HG03378 (cell line): ENCODE results near the gene DERA.
"Not testable (repeated sequence)": the region's sequence is repeated elsewhere in the genome, so short reads cannot be mapped to it uniquely, and the experiment has no call there.

Experiments
- ATAC-seq: cut with Tn5 transposase; IDR thresholded peaks from one replicate; pipeline ENCODE4 v1.9.1; 2021; ENCODE audit warnings: mild to moderate bottlenecking, moderate library complexity; ENCODE audit not compliant: unreplicated experiment

DERA gene

DNA sequence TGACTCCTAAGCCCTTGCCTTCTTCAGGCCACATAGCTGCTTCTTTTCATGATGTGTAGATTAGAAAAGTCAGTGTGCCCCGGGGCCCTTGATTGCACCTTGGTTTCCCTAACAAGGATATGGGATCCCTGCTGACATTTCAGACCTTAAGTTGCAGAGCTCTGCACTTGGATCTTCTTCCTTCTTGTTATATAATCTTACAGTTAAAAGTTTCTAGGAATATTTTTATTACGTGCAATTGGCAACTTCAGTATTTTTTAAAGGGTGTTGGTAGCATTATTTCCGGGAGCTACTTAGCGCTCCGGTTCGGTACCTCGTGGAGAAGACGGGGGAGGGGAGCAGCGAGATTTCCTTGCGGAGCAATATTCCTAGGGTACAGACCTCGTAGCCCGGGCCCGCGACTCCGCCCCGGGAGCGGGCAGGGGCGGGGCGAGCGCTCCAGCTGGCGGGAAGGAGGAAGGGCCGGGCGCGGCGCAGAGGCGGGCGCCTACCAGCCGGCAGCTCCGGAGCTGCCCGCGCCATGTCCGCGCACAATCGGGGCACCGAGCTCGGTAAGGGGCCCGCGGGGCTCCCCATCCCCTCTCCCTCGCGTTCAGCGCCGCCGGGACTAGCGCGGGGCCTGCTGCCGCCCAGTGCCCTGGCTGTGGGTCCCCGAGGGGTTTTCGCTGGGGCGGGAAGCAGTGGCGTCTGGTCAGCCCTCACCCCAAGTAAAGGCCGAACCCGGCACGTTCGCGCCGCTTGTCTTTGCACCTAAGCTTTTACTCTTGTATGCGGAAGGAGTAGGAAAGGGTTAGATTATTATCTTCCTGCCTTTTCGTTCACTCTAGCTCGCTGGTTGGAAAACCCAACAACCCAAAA is at the start of gene DERA:
DERA (plus strand) TSS at position 469 of the 858 bp plus-strand sequence; CDS start at position 521, 52 bp downstream.
- ATAC-seq = peak; percentile 73

DNA sequence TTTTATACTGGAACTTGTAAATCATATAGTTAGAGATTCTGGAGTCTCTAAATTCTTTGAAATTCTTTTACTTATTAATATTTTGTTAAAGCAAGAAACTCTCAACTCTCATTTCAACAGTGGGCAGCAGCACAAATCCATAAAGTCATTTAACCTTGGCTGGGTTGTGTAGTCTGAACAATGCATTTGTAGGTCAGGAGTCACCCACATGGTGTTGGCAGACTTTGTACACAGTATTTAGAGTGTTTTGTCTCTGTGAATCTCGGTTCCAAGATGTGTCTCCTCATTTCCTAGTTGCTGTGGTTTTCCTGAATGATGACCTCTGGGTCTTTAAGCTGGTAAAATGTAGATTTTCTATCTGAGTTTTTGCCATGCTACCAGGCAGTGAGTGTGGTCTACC is 49.7 kb upstream of the DERA start:
- ATAC-seq = no peak

DNA sequence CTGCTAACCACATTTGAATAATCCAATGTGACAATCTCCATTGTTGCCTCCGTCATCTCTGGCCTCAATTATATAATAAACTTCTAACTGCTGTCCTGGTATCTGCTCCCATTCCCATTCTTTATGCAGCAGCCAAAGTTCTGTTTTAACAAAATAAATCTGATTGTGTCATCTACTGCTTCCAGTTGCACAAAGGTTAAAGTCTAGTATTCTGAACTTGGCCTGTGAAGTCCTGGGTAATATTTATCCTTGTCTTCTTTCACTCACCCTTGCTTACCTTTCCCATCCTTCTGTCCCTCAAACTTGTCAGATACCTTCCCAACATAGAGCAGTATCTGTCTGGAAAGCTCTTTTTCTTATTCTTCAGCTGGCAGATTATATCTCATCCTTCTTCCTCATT is 48.3 kb upstream of the DERA start:
- no peak for ATAC-seq

DNA sequence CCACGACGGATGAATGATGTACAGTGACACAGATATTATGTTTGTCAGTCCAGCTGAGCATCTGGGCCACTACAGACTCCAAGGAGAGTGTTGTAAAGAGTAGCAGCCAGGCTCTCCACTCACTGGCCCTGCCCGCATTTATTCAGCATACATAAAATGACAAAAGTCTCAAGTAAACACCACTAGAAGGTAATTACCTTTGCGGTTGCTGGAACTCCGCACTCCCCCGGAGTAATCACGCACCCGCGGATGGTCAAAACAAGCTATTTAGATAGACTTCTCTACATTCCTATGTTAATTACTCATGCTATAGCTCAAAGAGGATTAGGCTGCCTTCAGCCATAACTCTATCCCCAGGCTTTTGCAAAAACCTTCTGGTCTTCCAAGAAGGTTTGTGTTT is 47.8 kb upstream of the DERA start:
- ATAC-seq = no peak

DNA sequence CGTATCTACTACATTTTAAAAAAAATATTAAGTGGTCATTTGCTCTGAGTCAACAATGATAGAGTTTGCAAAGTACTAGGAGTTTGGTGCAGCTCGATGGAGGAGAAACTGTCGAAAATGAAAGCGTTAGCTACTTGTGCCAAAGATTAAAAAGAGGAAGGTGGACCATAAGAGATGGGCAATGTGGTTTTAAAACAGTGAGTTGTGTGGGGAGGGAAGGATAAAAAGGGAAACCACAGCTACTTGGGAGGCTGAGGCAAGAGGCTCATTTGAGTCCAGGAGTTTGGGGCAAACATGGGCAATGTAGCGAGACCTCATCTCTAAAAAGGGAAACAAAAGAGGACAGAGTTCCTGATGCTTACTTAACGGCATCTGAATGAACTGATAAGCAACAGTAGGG is 47.1 kb upstream of the DERA start:
- ATAC-seq = peak; percentile 95

DNA sequence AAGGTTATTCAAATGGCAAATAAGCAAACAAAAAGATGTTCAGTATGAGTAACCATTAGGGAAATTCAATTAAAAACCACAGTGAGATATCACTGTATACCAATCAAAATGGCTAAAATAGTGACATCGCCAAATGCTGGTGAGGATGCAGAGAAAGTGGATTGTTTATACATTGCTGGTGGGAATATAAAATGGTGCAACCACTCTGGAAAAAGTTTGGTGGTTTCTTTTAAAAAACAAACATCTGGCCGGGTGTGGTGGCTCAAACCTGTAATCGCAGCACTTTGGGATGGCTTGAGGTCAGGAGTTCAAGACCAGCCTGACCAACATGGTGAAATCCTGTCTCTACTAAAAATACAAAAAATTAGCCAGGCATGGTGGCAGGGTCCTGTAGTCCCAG is 42.9 kb upstream of the DERA start:
- ATAC-seq = no peak

DNA sequence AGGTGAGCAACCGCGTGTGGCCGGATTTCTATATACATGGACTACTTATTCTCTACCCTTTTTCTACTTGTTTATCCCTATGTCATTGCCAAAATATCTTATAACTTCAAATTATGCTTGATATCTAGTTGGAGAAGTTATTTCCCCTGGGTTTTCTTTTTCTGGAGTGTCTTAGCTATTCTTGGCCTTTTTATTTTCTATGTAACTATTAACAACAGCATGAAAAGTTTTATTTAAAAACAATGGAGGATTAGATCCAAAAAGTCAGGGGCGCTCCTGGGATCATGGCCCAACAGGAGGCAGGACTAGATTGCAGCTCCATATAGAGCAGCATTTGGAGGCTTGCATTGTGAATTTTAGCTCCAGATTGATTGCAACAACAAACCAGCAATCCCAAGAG is 37.6 kb upstream of the DERA start:
- ATAC-seq = no peak

DNA sequence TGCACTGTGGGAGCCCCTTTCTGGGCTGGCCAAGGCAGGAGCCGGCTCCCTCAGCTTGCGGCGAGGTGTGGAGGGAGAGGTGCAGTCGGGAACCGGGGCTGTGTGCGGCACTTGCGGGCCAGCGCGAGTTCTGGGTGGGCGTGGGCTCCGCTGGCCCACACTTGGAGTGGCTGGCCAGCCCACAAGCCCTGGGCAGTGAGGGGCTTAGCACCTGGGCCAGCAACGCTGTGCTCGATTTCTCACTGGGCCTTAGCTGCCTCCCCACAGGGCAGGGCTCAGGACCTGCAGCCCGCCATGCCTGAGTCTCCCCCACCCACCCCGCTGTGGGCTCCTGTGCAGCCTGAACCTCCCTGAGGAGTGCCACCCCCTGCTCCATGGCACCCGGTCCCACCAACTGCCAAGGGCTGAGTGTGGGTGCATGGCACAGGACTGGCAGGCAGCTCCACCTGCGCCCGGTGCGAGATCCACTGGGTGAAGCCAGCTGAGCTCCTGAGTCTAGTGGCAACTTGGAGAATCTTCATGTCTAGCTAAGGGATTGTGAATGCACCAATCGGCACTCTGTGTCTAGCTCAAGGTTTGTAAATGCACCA is 36.5 kb upstream of the DERA start:
- ATAC-seq = not testable (repeated sequence)

DNA sequence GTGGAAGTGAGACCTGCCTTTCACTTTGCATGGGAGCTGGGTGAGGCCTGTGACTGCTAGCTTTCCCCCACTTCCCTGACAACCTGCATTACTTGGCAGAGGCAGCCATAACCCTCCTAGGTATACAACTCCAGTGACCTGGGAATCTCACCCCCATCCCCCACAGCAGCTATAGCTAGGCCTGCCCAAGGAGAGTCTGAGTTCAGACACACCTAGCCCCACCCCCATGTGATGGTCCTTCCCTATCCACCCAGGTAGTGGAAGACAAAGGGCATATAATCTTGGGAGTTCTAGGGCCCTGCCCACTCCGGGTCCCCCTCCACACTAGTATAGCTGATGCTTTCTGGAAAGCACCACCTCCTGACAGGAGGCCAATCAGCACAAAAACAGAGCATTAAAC is 35.3 kb upstream of the DERA start:
- no peak for ATAC-seq

DNA sequence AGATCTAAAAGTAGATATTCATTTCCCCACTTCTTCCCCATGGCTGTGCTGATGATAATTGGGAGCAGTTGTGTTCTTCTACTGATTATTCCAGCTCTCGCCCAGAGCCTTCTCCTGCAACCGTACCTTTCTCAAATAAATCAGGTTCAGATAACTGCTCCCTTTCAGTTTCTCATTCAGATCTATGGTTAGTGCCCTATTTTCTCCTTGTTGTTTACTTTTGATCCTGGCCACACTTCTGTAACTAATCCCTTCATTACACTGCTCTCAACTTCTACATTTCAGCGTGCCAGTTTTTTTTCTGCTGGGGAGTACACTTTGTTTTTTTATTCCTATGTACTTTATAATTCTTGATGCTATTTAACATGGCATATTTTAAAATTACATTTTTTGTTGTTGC is 31.7 kb upstream of the DERA start:
- no peak for ATAC-seq

DNA sequence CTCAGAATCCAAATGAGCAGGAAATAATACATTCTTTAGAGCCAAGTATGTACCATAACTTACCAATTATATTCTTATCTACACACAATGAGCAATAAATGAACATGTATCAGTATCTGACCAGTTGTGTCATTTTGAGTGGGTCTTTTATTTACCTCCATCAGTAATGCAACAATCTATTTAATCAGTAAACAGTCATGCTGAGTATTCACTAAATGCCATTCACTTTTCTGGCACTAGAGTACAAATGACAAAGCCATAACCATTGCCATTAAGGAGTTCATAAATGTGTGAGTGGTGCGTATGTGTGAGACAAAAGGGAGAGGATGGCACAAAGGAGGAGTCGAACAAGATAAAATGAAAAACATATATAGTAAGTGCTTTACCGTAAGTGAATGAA is 30.4 kb upstream of the DERA start:
- ATAC-seq = no peak

DNA sequence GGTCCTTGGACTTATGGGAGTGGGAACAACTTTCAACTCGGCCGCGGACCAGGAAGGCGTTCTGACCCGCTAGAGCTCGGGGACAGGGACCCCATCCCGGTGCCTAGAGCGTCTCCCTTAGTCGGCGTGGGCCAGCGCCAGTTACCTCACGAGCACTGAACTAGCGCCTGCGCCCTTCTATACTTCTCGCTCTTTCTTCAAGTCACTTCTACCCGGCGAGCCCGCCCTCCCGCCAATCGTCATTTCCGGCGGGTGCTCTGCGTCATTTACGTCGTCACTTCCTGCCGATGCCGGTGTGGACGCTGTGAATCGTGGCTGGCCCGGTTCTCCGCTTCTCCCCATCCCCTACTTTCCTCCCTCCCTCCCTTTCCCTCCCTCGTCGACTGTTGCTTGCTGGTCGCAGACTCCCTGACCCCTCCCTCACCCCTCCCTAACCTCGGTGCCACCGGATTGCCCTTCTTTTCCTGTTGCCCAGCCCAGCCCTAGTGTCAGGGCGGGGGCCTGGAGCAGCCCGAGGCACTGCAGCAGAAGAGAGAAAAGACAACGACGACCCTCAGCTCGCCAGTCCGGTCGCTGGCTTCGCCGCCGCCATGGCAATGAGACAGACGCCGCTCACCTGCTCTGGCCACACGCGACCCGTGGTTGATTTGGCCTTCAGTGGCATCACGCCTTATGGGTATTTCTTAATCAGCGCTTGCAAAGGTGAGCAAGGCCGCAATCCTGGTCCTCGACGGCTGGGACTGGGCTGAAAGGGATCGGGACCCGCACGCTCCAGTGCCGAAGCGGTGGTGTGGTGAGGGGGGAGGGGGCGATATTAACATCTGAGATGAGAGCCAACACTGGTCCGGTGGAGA is 28.8 kb upstream of the DERA start, which contains the start of gene STRAP:
STRAP (plus strand) TSS at position 270 of the 854 bp plus-strand sequence; CDS start at position 591, 321 bp downstream.
- peak; percentile 97 for ATAC-seq

DNA sequence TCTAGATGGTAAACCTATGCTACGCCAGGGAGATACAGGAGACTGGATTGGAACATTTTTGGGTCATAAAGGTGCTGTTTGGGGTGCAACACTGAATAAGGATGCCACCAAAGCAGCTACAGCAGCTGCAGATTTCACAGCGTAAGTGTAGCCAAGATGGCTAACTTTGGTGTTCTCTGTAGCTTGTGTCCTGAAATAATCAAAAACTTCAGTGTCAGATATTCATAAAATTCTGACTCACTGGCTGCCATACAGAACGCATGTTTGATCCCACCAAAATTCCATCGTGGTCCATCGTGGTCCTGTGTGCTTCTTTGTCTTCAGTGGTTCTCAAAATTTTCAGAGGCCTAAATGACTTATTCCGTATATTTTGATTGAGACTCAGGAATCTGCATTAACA is 27.6 kb upstream of the DERA start:
- ATAC-seq = no peak

DNA sequence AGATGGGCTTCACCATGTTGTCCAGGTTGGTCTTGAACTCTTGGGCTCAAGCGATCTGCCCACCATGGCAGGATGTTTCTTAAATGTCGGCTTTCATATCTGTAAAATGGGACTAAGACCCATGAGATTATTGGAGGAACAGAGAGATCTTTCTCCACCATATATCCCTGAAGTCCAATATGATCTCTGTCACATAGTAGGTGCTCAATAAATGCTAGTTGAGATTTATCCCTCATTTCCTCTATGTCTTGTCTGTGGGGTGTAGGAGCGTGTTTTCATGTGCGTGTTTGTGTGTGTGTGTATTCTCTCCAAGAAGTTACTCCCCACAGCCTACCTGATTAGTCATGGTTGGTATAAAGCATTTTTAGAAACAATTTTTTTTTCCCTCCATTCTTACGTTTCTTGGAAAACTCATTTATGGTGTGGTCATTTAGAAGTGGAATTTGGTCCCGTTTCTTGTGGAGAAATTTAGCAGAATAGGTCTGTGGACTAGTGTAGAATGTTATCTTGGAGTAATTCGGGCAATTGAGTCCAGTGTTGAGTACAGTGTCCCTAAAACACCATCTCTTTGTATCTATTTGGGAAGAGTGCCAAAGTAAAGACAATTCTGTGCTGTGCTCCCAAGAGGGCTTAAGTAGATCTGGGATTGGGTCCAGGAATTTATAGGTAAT is 24.6 kb upstream of the DERA start:
- ATAC-seq = no peak

DNA sequence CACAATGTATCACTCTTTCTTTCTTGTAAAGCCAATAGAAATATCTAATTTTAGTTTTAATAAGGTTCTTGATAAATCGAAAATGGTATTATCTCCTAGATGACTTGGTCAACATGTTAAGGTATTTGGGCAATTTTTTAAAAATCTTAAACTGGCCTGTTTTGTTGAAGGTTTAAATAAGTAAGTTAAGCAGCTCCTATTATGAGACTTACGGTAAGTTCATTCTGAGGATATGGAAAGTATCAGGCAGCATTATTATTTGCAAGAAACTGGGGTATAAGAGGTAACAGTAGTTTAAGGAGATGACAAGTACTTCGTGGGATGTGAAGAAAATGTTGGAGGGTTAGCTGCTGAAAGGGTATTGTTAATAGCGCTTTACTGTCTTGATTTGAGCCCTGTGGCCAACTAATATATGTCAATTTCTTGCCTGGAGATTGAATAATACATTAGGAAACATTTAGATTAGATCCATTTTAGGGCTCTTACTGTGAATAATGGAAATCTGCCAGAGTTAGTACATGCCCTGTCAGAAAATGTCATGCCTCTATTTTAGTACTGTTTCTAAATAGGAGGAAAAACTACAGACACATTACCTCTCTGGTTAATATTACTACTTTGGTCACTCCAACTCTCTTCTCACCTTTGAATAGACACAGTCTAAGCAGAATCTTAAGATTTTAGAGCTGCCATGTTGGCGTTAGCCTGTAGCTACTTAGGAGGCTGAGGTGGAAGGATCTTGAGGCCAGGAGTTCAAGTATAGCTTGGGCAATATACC is 23.9 kb upstream of the DERA start:
- no peak for ATAC-seq

DNA sequence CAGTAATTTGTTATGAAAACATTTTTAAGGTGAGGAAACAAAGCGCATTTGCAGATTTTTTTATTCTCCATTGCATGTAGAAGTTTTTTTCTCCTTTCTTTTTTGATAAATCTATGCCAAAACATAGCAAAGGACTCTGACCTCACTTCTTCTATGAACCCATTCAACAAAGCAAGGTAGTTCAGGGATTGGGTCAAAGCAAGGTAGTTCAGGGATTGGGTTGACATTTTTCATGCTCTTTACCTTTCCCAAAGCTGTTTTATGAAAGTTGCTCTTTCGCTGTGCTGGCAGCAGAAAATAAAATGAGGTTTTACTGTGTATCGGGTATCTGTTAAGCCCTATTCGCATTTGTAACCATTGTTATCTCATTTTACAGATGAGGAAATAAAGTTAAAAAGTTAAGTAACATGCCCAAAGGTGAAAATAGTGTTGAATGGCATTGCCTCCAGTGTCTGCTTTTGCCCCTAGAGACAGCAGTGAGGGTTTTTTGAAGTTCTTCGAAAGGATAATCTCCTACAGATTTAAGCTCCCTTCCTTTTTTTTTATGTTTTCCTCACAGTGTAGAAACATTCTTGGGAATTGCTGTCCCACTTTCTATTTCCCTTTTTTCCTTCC is 18.4 kb upstream of the DERA start:
- no peak for ATAC-seq

DNA sequence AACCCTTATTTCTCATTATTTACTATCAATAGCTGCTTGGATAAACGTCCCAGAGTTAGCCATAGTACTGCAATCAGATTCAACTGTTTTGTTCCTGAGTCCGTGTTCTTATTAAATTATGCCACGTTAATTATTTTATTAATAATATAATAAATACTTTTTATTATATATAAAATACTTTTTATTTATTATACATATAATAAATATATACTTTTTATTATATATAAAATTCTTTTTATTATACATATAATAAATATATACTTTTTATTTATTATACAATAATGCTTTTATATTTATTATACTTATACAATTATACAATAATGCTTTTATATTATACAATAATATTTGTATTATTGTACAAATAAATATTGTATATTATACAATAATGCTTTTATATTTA is 17.9 kb upstream of the DERA start:
- ATAC-seq = no peak

DNA sequence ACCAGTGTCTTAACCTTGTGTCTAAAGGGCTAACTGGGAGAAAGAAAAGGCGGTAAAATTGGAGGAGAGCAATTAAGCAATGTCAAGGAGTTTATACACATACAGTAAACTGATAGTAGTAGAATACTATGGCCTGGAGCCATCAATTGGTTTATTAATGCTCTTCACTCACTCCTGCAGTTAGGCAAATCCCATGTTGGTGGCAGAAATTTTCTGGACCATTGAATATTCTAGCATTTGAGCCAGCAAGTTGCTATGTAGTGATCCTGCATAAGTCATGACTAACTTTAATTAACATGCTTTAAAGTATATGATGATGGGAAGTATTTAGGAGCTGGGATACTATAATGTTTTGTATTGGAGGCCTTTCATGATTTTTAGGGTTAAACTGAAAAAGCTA is 14.3 kb upstream of the DERA start:
- no peak for ATAC-seq

DNA sequence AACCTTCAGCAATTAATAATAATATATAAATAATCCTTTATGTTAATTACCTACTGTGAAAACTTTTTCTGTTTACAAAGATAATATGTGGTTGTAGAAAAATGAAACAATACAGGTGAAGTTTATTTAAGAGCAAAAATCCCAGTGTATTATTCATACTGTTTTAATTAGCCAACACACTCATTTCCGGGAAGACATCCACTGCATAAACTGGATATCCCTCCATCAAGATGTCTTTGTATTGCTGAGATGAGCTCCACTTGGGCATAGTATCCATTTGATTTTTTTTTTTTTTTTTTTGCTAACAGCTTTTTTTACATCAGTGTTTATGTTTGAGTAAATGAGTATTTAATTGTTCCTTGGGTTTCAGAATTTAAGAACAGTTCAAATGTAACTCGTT is 13.7 kb upstream of the DERA start:
- no peak for ATAC-seq
